ENCODE results near the gene MPP3. TPM values are rescaled to one million over a fixed set of nuclear protein-coding genes. Genes with fewer than 3 reads are reported as not detected.

MPP3 gene
- total RNA-seq, 4 donors from 2014 or later = 19.2 to 31.5 (median 22.1) TPM

- H3K27ac ChIP-seq = peak within 1 kb of the TSS; percentile 99 to 100 (median 100)
- DNase-seq (ENCODE audit: low spot score in 2 of 2) = no peak
- H3K4me3 ChIP-seq = peak within 1 kb of the TSS; percentile 90 to 100 (median 98)
- peaks cover 0 to 40% (median 9%) of the 10 kb centered on the region in 4 donors for H3K4me1 ChIP-seq
- H3K36me3 ChIP-seq = peaks cover 0 to 15% (median 0%) of the 10 kb centered on the region in 3 donors
- no peaks in the 10 kb centered on the region for H3K9me3 ChIP-seq
- H3K27me3 ChIP-seq = no peaks in the 10 kb centered on the region
- WGBS, 2 donors = 67 to 74% methylated on average over 7 of the region's 7 CpGs
- TF ChIP-seq EP300 (IDR thresholded peaks at IDR 0.05) (no peak), POLR2A (IDR thresholded peaks at IDR 0.05) (no peak)
- TF ChIP-seq, protein P1, sequence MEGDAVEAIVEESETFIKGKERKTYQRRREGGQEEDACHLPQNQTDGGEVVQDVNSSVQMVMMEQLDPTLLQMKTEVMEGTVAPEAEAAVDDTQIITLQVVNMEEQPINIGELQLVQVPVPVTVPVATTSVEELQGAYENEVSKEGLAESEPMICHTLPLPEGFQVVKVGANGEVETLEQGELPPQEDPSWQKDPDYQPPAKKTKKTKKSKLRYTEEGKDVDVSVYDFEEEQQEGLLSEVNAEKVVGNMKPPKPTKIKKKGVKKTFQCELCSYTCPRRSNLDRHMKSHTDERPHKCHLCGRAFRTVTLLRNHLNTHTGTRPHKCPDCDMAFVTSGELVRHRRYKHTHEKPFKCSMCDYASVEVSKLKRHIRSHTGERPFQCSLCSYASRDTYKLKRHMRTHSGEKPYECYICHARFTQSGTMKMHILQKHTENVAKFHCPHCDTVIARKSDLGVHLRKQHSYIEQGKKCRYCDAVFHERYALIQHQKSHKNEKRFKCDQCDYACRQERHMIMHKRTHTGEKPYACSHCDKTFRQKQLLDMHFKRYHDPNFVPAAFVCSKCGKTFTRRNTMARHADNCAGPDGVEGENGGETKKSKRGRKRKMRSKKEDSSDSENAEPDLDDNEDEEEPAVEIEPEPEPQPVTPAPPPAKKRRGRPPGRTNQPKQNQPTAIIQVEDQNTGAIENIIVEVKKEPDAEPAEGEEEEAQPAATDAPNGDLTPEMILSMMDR (IDR thresholded peaks at IDR 0.05) = no peak
These were observed 52.8 kb downstream of the MPP3 start, which contains the start of gene CFAP97D1 for GRCh38 chr17:43780135-43780534. Gene CFAP97D1, plus strand, starts transcription at chr17:43780435. Its CDS starts 28 bp downstream, at chr17:43780463.

DNA sequence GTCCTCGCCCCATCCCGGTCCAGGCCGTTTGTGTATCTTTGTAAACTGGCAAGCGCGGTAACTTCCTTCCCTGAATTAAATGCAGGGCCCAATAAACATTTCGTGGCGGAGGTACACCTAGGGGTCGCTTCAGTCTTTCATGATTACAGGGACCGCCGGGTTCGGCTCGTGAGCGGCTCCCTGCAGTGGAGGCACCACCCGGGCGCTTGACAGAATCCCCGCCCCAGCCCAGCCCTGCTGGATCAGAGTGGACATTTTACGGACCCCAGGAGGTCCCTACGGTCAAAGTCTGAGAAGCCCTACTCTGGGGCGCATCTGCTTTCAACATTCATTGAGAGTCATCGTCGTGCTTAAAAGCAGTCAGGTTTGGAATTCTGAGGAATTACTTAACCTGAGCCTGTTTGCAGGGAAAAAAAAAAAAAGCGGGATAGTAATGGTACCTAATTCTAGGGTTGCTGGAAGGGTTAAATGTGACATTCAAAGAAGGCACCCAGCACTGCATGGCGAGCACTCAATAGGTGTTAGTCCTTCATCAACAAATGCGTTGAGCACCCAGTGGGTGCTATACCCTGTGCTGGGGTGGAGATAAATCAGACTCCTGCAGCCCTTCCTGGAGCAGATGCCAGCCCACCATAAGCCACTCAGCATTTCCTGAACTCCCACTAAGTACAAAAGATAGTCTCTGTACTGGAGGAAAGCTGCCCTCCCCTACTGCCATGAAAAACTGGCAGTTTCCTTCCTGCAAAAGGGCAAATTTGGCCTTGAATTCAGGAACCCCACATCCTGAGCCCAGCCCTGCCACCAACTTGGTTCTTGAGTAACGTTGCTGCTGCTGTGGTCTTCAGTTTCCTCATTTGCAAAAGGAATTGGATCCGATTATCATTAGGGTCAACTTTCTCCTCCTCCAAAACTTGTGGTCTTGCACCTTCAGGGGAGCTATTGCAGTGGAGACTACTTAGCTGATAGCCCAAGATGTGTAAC lies 53.5 kb downstream of the MPP3 start:
- 8 to 16% methylated on average over 15 to 26 of the region's 26 CpGs for WGBS, 2 donors

DNA sequence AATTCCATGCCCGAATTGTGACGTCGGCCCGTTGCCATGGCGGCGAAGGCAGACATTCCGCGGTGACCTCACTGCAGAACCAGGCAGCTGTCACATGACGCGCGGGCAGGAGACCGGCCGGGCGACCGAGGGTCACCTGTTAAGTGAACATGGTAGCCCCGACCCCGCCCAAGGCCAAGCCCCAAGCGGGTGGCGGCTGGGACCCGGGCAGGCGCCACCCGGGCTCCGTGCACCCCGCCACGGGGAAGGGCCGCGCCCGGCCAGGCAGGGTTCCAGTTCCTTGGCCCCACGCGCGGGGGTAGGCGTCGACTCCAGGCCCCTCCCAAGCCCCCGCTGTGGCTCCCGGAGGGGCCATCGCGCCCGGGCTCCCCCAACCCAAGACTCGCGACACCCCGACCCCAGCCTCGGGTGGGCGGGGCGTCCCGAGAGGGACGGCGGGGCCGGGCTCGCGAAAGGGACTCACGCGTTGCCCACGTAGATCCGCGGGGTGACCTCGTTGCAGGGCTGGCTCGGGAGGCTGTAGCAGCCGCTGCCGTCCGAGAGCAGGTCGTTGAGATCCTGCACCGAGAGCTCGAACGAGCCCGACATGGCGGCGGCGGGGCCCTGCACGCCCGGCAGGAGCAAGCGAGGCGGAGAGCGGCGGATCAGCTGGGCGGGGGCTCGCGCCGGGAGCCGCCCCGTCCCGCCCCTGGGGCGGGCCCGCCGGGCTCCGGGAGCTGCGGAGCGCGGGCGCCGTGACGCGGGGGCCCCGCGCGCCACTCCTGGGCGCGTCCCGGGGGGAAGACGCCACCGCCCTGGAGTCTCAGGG lies 54.4 kb downstream of the MPP3 start, which contains the start of gene DUSP3:
DUSP3 (minus strand) TSS at position 641 of the 808 bp plus-strand sequence; CDS start at position 588, 53 bp downstream.
- TF ChIP-seq, protein P1 (IDR thresholded peaks at IDR 0.05) = peak in 3 of 5 experiments; percentile 4 to 52 (median 35)
- TF ChIP-seq POLR2A (IDR thresholded peaks at IDR 0.05) = peak; percentile 94 to 95
- peak; percentile 94 to 96 for TF ChIP-seq EP300 (IDR thresholded peaks at IDR 0.05)
- no peaks in the 10 kb centered on the region for H3K9me3 ChIP-seq
- H3K4me1 ChIP-seq = peaks cover 0 to 44% (median 9%) of the 10 kb centered on the region in 4 donors
- H3K27me3 ChIP-seq = no peaks in the 10 kb centered on the region
- peak within 1 kb of the TSS; percentile 99 to 100 (median 100) for H3K27ac ChIP-seq
- H3K4me3 ChIP-seq = peak within 1 kb of the TSS; percentile 90 to 100 (median 98)
- 0 to 2% methylated on average over 23 to 40 of the region's 100 CpGs for WGBS, 2 donors
- peak; percentile 97 to 98 for DNase-seq (ENCODE audit: low spot score in 2 of 2)
- peaks cover 0 to 30% (median 7%) of the 10 kb centered on the region in 3 donors for H3K36me3 ChIP-seq

More for the DNA sequence above, 53.5 kb downstream of the MPP3 start:
- TF ChIP-seq, protein P1 (IDR thresholded peaks at IDR 0.05) = peak in 1 of 5 experiments; percentile 26
- no peak for TF ChIP-seq POLR2A (IDR thresholded peaks at IDR 0.05)
- Histone ChIP-seq H3K4me3 (peak overlapping the region; percentile 90 to 100 (median 98)), H3K36me3 (peaks cover 0 to 22% (median 2%) of the 10 kb centered on the region in 3 donors), H3K27me3 (no peaks in the 10 kb centered on the region), H3K9me3 (no peaks in the 10 kb centered on the region), H3K4me1 (peaks cover 0 to 44% (median 9%) of the 10 kb centered on the region in 4 donors), H3K27ac (peak overlapping the region; percentile 99 to 100 (median 100))
- DNase-seq (ENCODE audit: low spot score in 2 of 2) = peak in 1 of 2 donors; percentile 35

DNA sequence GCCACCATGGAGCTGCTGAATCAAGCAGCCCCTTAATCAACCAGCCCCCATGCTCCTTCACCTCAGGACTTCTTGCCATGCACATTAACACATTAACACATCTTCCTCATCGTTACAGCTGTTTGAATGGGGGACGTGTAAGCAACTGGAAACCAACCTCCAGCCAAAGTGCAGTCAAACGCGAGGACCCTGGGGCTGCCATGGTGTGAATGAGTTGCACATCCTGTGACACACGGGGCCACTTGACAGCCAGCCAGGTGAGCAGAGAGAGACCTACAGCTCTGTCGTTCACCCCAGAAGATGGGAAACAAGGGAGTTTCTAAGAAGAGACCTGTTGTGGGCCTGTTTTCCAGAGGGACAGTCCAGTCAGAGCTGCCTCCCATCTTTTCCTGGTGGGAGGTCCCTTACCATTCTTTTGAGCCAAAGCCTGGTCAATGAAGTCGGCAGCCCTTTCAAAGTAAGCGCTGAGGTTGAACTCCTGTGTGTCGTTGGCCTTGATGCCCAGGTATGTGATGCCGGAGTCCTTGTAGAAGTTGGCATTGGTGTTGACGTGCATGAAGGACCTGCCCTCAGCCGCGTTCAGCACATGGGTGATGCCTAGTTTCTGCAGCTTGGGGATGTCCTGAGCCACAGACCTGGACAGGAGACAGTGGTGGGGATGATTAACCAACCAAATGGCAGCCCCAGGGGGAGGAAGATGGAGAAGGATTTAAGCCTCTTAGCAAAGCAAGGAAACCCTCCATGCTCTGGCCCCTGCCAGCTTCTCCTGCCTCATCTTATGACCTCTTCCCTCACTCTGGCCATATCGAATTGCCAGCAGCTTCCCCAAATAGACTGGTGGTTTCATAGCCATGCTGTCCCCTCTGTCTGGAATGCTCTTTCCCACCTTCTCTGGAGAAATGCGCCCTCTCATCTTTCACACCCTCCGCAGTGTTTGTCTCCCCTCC lies 58.4 kb downstream of the MPP3 start:
- WGBS, 2 donors = 88 to 89% methylated on average over 7 to 16 of the region's 16 CpGs
- Histone ChIP-seq H3K27ac (no peak overlapping the region), H3K4me3 (no peak overlapping the region), H3K9me3 (no peaks in the 10 kb centered on the region), H3K4me1 (peaks cover 0 to 47% (median 8%) of the 10 kb centered on the region in 4 donors), H3K36me3 (peaks cover 0 to 70% (median 11%) of the 10 kb centered on the region in 3 donors), H3K27me3 (no peaks in the 10 kb centered on the region)
- DNase-seq (ENCODE audit: low spot score in 2 of 2) = no peak
- TF ChIP-seq POLR2A (IDR thresholded peaks at IDR 0.05) (no peak), EP300 (IDR thresholded peaks at IDR 0.05) (no peak)
- TF ChIP-seq, protein P1 (IDR thresholded peaks at IDR 0.05) = no peak

Data from tibial nerve (tissue), 4 donors.